ENCODE data around the gene DRICH1.
"Not testable (repeated sequence)": the region's sequence is repeated elsewhere in the genome, so short reads cannot be mapped to it uniquely, and the experiment has no call there.

DRICH1 gene

DNA sequence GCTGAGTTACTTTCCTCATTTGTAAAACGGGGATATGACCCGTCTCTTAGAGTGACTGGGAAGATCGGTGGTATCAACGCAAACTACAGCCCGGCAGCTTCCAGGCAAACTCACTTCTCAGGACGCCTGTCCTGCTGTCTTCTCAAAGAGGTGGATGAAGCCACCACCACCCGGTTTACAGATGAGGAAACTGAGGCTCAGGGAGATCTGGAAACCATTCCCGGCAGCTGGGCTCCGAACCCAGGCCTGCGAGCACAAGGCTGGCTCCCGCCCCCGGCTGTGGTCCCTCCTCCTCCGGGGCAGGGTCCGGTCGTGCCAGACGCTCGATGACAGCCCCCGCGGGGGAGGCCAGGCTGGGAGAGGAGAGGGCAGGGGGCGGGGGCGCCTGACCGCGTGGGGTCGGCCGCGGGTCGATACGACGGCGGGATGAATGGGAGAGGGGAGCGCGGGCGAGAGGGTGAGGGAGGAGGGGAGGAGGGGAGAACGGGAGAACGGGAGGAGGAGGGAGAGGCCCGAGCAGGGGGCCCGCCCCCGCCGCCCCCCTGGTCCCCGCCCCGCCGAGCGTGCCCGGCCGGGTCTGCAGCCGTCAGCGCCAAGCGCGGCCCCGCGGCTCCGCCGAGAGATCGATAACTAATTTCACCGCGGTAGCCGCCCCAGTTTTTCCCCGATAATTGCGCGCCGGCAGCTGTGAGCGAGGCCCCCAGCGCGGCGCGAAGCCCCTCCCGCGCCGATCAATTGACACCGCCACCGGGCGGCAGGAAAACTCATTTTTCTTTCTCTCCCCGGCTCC is 66.0 kb downstream of the DRICH1 start:
- DNase-seq: no peak

DNA sequence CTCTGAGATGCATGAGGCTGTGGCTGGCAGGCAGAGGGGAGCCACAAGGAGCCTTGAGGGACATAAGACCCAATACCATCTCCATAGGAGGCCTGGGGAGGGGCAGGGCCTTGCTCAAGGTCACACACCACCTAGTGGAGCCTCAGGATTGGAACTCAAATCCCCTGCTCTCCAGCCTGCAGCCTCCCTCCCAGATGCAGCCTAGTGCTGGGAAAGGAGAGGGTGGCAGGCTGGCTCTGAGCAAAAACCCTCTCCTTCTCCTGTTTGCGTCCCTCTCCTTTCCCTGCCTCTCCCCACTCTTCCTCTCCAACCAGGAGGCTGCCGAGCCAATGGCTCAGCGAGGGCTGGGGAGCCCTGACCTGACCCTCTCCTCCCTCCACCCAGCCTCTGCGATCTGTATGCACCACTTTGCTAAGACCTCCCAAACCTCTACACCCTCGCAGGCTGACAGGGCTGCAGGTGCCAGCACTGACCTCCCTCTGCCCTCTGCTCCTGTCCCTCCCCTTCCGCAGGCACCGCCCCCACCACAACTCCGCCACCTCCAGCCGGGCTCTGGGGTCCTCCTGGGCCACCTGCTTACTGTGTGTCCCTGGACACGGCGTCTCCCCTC is 66.7 kb downstream of the DRICH1 start:
- DNase-seq: peak; percentile 18

DNA sequence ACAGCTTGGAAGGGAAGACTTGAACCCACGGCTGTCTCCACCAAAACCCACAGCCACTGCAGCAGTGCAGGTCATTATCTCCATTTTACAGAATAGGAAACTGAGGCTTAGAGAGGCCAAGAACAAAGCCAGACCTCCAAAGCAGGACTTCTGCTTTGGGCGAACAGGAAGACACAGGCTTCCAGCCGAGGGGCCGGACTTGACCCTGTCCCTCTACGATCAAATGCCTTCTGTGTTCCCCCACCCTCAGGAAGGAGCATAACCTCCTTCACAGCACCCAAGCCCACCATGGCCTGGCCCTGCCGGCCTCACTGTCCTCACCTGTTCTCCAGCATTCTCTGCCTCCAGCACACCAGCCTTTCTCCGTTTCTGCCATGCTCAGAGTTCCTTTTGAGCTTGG is 67.8 kb downstream of the DRICH1 start:
- no peak for DNase-seq

DNA sequence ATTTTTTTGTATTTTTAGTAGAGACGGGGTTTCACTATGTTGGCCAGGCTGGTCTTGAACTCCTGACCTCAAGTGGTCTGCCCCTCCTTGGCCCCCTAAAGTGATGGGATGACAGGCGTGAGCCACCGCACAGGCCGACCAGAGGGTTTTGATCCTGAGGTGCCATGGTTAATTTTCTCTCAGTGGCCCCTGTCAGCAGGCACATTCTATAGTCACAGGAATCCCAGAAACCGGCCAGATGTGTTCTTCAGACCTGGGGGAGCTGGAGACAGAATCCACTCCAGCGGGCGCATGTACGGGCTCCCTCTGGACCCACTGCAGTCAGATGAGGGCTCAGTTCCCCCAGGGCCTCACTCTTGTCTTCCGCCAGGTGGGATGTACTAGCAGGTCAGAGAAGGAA is 69.0 kb downstream of the DRICH1 start:
- DNase-seq: no peak

DNA sequence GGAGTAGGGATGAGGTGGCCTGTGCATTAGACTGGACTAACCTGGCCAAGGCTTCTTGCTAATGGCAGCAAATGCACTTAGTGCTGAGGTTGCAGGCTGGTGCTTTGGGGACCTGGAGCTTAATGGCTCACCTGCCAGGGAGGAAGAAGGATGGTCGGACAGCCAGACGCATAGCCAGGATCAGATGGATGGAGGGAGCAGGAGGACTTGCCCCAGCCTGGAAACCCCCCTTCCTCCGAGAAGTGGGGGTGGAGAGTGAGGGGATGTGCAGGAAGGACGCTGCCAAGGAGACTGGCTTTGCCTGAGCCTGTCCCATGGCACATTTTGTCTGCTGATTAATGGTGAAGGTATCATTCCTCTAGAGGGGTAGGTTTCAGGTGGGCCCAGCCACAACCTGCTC is 69.9 kb downstream of the DRICH1 start:
- DNase-seq: no peak

DNA sequence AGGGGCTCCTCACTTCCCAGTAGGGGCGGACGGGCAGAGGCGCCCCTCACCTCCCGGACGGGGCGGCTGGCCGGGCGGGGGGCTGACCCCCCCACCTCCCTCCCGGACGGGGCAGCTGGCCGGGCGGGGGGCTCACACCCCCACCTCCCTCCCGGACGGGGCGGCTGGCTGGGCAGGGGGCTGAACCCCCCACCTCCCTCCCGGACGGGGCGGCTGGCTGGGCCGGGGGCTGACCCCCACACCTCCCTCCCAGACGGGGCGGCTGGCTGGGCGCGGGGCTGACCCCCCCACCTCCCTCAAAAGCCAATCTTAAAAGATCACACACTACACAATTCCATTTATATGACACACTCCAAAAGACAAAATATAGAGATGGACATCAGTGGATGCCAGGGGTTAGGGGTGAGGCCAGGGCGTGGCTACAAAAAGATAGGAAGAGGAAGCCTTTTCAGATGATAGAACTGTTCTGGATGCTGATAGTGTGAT is 71.1 kb downstream of the DRICH1 start:
- DNase-seq: not testable (repeated sequence)

DNA sequence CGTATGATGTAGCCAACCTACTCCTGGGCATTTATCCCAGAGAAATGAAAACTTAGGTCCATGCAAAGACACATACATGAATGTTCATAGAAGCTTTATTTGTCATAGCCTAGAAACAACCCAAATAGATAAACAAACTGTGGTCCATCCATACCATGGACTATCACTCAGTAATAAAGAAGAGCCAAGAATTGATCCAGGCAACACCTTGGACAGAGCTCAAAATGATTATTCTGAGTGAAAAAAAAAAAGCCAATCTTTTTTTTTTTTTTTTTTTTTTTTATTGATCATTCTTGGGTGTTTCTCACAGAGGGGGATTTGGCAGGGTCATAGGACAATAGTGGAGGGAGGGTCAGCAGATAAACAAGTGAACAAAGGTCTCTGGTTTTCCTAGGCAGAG is 71.9 kb downstream of the DRICH1 start:
- DNase-seq: not testable (repeated sequence)

Data from activated CD4-positive, alpha-beta T cell treated with anti-CD3 and anti-CD28 coated beads, Interleukin-2, amount 50 U/mL, for 16 hours (primary cell).